ENCODE data around the gene DNAH12. TPM values are rescaled to one million over a fixed set of nuclear protein-coding genes. Genes with fewer than 3 reads are reported as not detected.

DNAH12 gene
- total and polyA plus RNA-seq, 2 experiments from 2014 or later, result not detected

DNA sequence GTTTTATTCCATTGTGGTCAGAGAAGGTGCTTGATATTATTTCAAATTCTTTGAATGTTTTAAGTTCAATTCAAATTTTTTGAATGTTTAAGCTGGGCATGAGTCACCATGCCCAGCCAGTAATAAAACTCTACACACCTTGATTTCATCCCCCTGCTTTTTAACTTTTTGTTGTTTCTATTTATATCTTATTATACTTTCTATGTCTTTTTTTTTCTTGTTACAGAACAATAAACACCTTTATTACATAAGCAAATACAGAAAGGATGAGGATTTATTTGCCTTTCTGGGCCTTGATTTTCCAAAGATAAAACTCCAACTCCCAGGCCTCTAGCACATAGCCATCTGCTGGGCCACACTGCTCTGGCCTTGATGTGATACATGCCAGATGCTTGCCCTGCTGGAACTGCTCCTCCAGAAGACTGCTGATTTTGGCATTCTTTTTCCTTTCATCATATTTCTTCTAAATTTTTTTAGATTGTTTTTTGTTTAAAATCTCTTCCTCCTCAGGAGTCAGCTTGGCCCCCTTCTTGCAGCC, 14.0 kb downstream of the DNAH12 start (continued):
- TF ChIP-seq, protein P1, sequence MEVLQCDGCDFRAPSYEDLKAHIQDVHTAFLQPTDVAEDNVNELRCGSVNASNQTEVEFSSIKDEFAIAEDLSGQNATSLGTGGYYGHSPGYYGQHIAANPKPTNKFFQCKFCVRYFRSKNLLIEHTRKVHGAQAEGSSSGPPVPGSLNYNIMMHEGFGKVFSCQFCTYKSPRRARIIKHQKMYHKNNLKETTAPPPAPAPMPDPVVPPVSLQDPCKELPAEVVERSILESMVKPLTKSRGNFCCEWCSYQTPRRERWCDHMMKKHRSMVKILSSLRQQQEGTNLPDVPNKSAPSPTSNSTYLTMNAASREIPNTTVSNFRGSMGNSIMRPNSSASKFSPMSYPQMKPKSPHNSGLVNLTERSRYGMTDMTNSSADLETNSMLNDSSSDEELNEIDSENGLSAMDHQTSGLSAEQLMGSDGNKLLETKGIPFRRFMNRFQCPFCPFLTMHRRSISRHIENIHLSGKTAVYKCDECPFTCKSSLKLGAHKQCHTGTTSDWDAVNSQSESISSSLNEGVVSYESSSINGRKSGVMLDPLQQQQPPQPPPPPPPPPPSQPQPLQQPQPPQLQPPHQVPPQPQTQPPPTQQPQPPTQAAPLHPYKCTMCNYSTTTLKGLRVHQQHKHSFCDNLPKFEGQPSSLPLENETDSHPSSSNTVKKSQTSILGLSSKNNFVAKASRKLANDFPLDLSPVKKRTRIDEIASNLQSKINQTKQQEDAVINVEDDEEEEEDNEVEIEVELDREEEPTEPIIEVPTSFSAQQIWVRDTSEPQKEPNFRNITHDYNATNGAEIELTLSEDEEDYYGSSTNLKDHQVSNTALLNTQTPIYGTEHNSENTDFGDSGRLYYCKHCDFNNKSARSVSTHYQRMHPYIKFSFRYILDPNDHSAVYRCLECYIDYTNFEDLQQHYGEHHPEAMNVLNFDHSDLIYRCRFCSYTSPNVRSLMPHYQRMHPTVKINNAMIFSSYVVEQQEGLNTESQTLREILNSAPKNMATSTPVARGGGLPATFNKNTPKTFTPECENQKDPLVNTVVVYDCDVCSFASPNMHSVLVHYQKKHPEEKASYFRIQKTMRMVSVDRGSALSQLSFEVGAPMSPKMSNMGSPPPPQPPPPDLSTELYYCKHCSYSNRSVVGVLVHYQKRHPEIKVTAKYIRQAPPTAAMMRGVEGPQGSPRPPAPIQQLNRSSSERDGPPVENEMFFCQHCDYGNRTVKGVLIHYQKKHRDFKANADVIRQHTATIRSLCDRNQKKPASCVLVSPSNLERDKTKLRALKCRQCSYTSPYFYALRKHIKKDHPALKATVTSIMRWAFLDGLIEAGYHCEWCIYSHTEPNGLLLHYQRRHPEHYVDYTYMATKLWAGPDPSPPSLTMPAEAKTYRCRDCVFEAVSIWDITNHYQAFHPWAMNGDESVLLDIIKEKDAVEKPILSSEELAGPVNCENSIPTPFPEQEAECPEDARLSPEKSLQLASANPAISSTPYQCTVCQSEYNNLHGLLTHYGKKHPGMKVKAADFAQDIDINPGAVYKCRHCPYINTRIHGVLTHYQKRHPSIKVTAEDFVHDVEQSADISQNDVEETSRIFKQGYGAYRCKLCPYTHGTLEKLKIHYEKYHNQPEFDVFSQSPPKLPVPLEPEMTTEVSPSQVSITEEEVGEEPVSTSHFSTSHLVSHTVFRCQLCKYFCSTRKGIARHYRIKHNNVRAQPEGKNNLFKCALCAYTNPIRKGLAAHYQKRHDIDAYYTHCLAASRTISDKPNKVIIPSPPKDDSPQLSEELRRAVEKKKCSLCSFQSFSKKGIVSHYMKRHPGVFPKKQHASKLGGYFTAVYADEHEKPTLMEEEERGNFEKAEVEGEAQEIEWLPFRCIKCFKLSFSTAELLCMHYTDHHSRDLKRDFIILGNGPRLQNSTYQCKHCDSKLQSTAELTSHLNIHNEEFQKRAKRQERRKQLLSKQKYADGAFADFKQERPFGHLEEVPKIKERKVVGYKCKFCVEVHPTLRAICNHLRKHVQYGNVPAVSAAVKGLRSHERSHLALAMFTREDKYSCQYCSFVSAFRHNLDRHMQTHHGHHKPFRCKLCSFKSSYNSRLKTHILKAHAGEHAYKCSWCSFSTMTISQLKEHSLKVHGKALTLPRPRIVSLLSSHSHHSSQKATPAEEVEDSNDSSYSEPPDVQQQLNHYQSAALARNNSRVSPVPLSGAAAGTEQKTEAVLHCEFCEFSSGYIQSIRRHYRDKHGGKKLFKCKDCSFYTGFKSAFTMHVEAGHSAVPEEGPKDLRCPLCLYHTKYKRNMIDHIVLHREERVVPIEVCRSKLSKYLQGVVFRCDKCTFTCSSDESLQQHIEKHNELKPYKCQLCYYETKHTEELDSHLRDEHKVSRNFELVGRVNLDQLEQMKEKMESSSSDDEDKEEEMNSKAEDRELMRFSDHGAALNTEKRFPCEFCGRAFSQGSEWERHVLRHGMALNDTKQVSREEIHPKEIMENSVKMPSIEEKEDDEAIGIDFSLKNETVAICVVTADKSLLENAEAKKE (CRISPR knock-in tag; IDR thresholded peaks at IDR 0.05), result no peak
- no peak for TF ChIP-seq POLR2AphosphoS5 (IDR thresholded peaks at IDR 0.05; ENCODE audit: low read depth)

DNA sequence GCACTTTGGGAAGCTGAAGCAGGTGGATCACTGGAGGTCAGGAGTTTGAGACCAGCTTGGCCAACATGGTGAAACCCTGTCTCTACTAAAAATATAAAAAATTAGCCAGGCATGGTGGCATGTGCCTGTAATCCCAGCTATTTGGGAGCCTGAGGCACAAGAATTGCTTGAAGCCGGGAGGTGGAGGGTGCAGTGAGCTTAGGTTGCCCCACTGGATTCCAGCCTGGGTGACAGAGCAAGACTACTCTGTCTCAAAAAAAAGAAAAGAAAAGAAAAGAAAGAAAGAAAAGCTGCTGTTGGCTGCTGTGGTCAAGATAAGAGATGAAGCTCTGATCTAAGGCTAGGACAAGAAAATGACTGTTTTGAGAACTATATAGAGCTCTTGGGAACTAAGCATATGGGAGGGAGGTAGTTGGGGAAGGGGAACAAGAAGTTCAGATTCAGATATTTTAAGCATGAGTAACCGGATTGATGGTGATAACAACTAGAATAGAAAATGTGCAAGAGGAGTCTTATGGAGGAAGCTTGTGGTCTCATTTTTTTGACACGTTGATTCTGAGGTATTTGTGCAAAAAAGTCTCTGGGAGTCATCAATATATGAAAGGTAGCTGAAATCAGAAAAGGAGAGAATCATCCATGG, 25.7 kb downstream of the DNAH12 start:
- Mint-ChIP-seq H3K9me3 (no peaks in the 10 kb centered on the region), H3K36me3 (ENCODE audit: low read depth) (no peaks in the 10 kb centered on the region), H3K27ac (no peak overlapping the region), H3K4me1 (no peaks in the 10 kb centered on the region), H3K4me3 (no peak overlapping the region), H3K27me3 (ENCODE audit: insufficient read depth, low read depth, poor library complexity) (no peaks in the 10 kb centered on the region)
- H3K9me2 ChIP-seq (ENCODE audit: insufficient read depth), result no peaks in the 10 kb centered on the region
- no peaks in the 10 kb centered on the region for H3K36me3 ChIP-seq (ENCODE audit: insufficient read depth)
- ATAC-seq, result no peak
- H2AFZ ChIP-seq, result peak overlapping the region; percentile 32; the same call in 1 of the 2 replicates
- no peak overlapping the region for H3K4me2 ChIP-seq
- no peak for DNase-seq (ENCODE audit: low spot score)
- H3K4me1 ChIP-seq (ENCODE audit: insufficient read depth), result no peaks in the 10 kb centered on the region
- no peak for TF ChIP-seq REST (IDR thresholded peaks at IDR 0.05; ENCODE audit: unreplicated experiment)
- TF ChIP-seq POLR2AphosphoS5 (IDR thresholded peaks at IDR 0.05; ENCODE audit: low read depth), result no peak
- H4K20me1 ChIP-seq (replicated peaks; ENCODE audit: insufficient read depth), result no peaks in the 10 kb centered on the region
- no peaks in the 10 kb centered on the region for H3F3A ChIP-seq (replicated peaks; ENCODE audit: low read depth)
- no peaks in the 10 kb centered on the region for H3K27me3 ChIP-seq (ENCODE audit: insufficient read depth)
- no peaks in the 10 kb centered on the region for H3K79me2 ChIP-seq (replicated peaks; ENCODE audit: insufficient read depth)
- H3K4me3 ChIP-seq, result no peak overlapping the region
- H3K27ac ChIP-seq (ENCODE audit: low read depth), result no peak overlapping the region

All from GM23338 (cell line).